NCI-H1694 treated with DMSO at 0.1 percent for 48 hours (cell line): ENCODE results near the gene DCTN5.
"Not testable (repeated sequence)": the region's sequence is repeated elsewhere in the genome, so short reads cannot be mapped to it uniquely, and the experiment has no call there.

ENCODE experiments used
- DNase-seq: peaks from one replicate; lab custom pipeline; 2025; lab: John Stamatoyannopoulos, UW

Gene DCTN5

GRCh38 chr16:23640931-23641765, at the start of gene DCTN5, which contains the start of gene PALB2:
Gene DCTN5 (plus strand): TSS chr16:23641466. CDS start chr16:23641543, 77 bp downstream.
Gene PALB2 (minus strand): TSS chr16:23641310. CDS start chr16:23641157, 153 bp downstream.
- peak; percentile 82 for DNase-seq

- DNase-seq: no peak
These were observed 47.1 kb upstream of the DCTN5 start for GRCh38 chr16:23594186-23594585.

DNA sequence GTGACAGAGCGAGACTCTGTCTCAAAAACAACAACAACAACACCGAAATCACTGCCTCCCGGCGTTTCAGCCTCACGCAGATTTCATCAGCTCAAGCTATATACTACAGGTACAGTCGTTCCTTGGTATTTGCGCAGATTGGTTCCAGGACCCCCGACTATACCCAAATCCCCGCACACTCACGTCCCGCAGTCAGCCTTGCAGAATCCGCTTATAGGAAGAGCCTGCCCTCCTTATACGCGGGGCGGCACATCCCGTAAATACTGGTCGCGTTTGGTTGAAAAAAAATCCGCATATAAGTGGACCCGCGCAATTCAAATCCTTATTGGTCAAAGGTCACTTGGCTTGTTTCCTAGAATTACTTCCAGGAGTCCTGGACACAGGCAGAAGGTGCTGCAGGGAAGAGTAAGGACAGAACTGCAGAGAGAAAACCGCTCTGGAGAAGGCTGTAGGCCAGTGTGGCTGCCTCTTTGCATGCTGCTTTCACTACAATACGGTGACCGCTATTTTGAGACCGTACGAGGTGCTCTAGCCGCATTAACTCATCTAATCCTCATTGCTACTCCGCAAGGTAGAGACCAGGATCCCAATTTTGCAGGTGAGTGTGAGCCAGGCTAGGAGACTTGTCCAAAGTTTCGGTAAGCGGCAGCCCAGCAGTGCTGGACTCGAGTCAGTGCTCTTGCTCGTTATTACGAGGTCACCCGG, 45.9 kb upstream of the DCTN5 start:
- no peak for DNase-seq

DNA sequence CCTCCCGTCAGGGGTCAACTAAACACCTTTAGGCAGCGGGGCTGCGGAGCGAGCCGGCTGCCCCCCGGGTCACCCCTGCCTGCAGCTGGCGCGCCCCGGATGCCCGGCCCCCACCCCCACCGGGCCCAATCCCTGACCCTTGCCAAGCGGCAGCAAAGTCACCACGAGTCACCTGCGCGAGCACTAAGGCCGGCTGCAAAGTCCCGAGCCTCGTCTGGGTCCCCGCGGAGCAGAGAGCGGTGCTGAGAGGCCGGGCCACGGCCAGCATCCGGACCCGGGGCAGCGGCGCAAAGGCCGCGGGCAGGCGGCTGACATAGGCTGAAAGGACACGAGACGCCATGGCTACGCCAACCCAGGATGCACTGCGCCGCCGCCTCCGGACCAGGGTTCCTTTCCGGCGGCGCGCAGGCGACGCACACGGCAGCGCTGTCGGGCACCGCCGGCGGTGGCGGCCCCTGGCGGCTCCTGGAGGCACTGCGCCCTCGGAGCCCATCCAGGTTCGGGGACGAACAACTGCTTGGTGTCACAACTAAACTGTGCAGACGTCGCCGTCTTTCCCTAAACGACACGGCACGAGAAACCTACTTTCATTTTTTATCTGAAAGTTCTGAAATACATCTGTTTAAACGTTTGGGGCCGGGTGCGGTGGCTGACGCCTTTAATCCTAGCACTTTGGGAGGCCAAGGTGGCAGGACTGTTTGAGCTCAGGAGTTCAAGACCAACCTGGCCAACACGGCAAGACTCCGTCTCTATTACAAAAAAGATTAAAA, 45.1 kb upstream of the DCTN5 start, which contains the start of gene NDUFAB1:
Gene NDUFAB1, minus strand, starts transcription at position 366 of the 770 bp plus-strand sequence. Its CDS starts 26 bp downstream, at position 340.
- DNase-seq: peak; percentile 55

- DNase-seq: peak; percentile 24
These were observed 44.1 kb upstream of the DCTN5 start for GRCh38 chr16:23597003-23597756.

GRCh38 chr16:23607726-23608125, 33.5 kb upstream of the DCTN5 start:
- no peak for DNase-seq

- DNase-seq: no peak
These were observed 33.1 kb upstream of the DCTN5 start for GRCh38 chr16:23608194-23608593.

DNA sequence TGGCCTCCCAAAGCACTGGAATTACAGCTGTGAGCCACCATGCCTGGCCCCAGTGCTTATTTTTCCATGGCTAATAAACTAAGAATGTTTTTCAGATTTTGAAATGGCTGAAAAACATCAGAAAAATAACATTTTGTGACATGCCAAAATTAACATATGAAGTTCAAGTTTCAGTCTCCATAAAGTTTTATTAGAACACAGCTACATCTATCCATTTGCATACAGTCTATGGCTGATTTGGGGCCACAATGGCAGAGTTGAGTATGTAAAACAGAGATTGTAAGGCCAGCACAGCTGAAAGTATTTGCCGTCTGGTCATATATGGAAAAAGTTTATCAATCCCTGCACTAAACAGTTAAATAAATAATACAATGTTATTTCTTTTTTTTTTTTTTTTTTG, 31.3 kb upstream of the DCTN5 start:
- DNase-seq: no peak

DNA sequence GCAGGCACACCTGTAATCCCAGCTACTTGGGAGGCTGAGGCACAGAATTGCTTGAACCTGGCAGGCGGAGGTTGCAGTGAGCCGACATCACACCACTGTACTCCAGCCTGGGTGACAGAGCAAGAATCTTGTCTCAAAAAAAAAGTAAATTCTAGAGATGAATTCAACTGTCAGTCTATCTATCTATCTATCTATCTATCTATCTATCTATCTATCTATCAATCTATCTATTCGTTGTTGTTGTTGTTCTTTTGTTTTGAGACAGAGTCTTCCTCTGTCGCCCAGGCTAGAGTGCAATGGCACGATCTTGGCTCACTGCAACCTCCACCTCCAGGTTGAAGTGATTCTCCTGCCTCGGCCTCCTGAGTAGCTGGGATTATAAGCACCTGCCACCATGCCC, 30.4 kb upstream of the DCTN5 start:
- not testable (repeated sequence) for DNase-seq

- no peak for DNase-seq
These were observed 29.3 kb upstream of the DCTN5 start for GRCh38 chr16:23611936-23612335.

DNA sequence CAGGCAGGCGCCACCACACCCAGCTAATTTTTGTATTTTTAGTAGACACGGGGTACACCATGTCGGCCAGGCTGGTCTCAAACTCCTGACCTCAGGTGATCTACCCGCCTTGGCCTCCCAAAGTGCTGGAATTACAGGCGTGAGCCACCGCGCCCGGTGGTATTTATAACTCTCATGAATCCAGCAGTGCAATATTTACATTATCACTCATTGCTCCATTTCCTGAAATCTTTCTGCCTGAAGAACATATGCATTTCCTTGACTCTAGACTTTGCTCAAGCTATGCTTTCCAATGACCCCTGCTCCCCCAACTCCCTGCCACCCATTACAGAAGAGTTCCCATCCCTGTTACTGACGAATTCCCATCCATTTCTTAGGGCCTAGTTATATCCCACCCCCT, 25.5 kb upstream of the DCTN5 start:
- DNase-seq: no peak

DNA sequence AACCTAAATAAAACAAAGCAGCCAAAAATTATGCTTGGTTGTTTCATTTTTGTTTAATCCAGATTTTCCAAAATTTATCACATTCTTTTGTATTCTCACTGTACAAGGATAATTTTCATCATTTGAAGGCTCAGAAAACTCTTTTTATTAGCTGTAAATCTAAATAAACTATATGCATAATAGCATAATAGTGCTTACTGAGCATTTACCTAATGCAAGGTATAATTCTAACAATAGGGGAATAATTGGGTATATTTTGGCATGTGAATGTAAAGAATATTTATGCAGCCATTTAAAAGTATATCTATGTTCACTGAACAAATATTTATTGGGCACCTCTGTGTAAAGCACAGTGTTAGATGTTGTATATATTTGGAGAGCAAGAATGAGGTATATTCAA, 17.2 kb upstream of the DCTN5 start:
- no peak for DNase-seq

GRCh38 chr16:23629516-23629915, 11.8 kb upstream of the DCTN5 start:
- DNase-seq: no peak

GRCh38 chr16:23631874-23632273, 9.4 kb upstream of the DCTN5 start:
- not testable (repeated sequence) for DNase-seq

DNA sequence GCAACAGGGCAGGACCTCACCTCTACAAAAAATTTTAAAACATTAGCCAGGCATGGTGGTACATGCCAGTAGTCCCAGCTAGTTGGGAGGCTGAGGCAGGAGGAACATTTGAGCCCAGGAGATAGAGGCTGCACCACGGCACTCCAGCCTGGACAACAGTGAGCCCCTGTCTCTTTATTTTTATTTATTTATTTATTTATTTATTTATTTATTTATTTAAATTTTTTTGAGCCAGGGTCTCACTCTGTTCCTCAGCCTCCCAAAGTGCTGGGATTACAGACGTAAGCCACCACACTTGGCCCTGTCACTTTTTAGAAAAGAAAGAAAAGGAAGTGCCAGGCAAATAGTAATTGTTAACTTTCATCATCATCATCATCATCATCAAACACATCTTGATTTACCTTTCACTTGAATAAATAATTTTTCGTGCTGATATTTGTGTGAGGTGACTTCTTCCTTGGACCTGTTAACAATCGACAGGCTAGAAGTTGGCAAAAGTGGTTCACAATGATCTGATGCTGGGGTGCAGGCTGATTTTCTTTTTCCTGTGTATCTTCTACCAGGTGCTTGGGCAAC, 6.7 kb upstream of the DCTN5 start:
- no peak for DNase-seq

GRCh38 chr16:23635958-23636357, 5.3 kb upstream of the DCTN5 start:
- DNase-seq: no peak

GRCh38 chr16:23640615-23640930, 693 bp upstream of the DCTN5 start:
- DNase-seq: no peak

- DNase-seq: no peak
These were observed 1.0 kb downstream of the DCTN5 start for GRCh38 chr16:23642246-23642774.

DNA sequence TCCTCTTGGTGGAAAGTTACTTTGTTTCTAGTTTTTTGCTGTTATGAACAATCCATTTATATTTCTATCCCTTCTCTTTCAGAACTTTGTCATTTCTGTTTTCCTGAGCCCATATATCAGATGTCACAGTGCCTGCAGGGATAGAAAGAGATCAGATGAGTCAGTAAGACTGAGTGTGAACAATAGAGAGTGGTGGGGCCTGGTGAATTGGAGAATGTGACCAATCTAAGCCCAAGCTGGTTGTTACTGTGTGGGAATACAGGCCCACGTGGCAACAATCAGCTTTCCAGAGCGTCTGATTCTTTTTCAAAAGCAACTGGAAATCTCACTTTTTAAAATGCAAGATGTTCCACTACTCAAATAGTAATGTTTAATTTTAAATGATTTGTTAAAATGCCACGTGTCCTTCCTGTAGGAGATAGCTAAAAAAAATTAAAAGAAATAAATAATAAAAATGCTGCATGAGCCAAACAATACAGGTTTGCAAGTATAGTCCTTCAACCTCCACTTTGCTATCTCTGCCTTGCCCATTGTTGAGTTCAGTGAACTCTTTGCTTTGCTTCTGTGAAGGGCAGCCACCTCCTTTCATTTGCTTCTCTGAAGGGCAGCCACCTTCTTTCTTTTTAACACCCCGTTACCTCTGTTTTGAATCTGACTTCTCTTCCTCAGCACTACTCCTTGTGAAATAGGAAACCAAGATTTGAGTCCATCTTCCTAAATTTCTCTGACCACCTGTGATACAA, 9.6 kb downstream of the DCTN5 start:
- no peak for DNase-seq

GRCh38 chr16:23651943-23652468, 10.7 kb downstream of the DCTN5 start:
- DNase-seq: no peak
